Muscle layer of duodenum (tissue), 2 donors: ENCODE results near the gene PTPRG.

ENCODE experiments used
- H3K27ac ChIP-seq: one replicate; pipeline ENCODE4 v1.7.0; 2013; ENCODE audit warnings: mild to moderate bottlenecking, low read length
- H3K27me3 ChIP-seq: one replicate; pipeline ENCODE4 v1.7.0; 2013; ENCODE audit warnings: low read depth, mild to moderate bottlenecking, control low read depth, low read length
- H3K36me3 ChIP-seq, 2 donors: one replicate each; pipeline ENCODE4 v1.7.0; 2013; ENCODE audit warnings: low read length in 2 of 2, control low read depth in 1 of 2, mild to moderate bottlenecking in 1 of 2; ENCODE audit not compliant: insufficient read depth in 2 of 2, control insufficient read depth in 1 of 2
- H3K4me1 ChIP-seq, 2 donors: one replicate each; pipeline ENCODE4 v1.7.0; 2013; ENCODE audit warnings: low read length in 2 of 2, mild to moderate bottlenecking in 2 of 2, control low read depth in 1 of 2, moderate library complexity in 1 of 2; ENCODE audit not compliant: insufficient read depth in 2 of 2, control insufficient read depth in 1 of 2
- H3K4me3 ChIP-seq, 2 donors: one replicate each; pipeline ENCODE4 v1.7.0; 2013; ENCODE audit warnings: low read length in 2 of 2, low read depth in 1 of 2, mild to moderate bottlenecking in 1 of 2
- H3K9me3 ChIP-seq, 2 donors: one replicate each; pipeline ENCODE4 v1.7.0; 2013; ENCODE audit warnings: low read length in 2 of 2, control low read depth in 1 of 2, mild to moderate bottlenecking in 1 of 2; ENCODE audit not compliant: control insufficient read depth in 1 of 2
- donor health status: healthy.

Gene PTPRG

GRCh38 chr3:62122819-62123218, 561.4 kb downstream of the PTPRG start:
- no peaks in the 10 kb centered on the region for H3K27me3 ChIP-seq
- no peaks in the 10 kb centered on the region for H3K36me3 ChIP-seq
- H3K4me3 ChIP-seq, result no peak overlapping the region
- no peaks in the 10 kb centered on the region for H3K4me1 ChIP-seq
- H3K9me3 ChIP-seq, result peaks cover 4 to 7% of the 10 kb centered on the region in 2 donors
- no peak overlapping the region for H3K27ac ChIP-seq

GRCh38 chr3:62125380-62125779, 564.0 kb downstream of the PTPRG start:
- Histone ChIP-seq H3K27me3 (no peaks in the 10 kb centered on the region), H3K4me1 (no peaks in the 10 kb centered on the region), H3K36me3 (no peaks in the 10 kb centered on the region), H3K4me3 (no peak overlapping the region), H3K9me3 (peaks cover 4 to 7% of the 10 kb centered on the region in 2 donors), H3K27ac (no peak overlapping the region)

- H3K27me3 ChIP-seq, result no peaks in the 10 kb centered on the region
- H3K4me3 ChIP-seq, result no peak overlapping the region
- H3K27ac ChIP-seq, result no peak overlapping the region
- peaks cover 4 to 7% of the 10 kb centered on the region in 2 donors for H3K9me3 ChIP-seq
- no peaks in the 10 kb centered on the region for H3K36me3 ChIP-seq
- H3K4me1 ChIP-seq, result no peaks in the 10 kb centered on the region
Observed at GRCh38 chr3:62127116-62127515, 565.7 kb downstream of the PTPRG start.

- no peak overlapping the region for H3K27ac ChIP-seq
- H3K9me3 ChIP-seq, result peaks cover 1% of the 10 kb centered on the region in 2 donors
- H3K27me3 ChIP-seq, result no peaks in the 10 kb centered on the region
- no peak overlapping the region for H3K4me3 ChIP-seq
- no peaks in the 10 kb centered on the region for H3K36me3 ChIP-seq
- H3K4me1 ChIP-seq, result no peaks in the 10 kb centered on the region
Observed at GRCh38 chr3:62128051-62128450, 566.7 kb downstream of the PTPRG start.

GRCh38 chr3:62128681-62129080, 567.3 kb downstream of the PTPRG start:
- no peak overlapping the region for H3K27ac ChIP-seq
- no peaks in the 10 kb centered on the region for H3K4me1 ChIP-seq
- H3K4me3 ChIP-seq, result no peak overlapping the region
- no peaks in the 10 kb centered on the region for H3K9me3 ChIP-seq
- H3K27me3 ChIP-seq, result no peaks in the 10 kb centered on the region
- no peaks in the 10 kb centered on the region for H3K36me3 ChIP-seq

- Histone ChIP-seq H3K4me1 (peaks cover 0 to 6% of the 10 kb centered on the region in 2 donors), H3K9me3 (no peaks in the 10 kb centered on the region), H3K4me3 (no peak overlapping the region), H3K36me3 (no peaks in the 10 kb centered on the region), H3K27ac (no peak overlapping the region), H3K27me3 (no peaks in the 10 kb centered on the region)
Observed at GRCh38 chr3:62131050-62131449, 569.7 kb downstream of the PTPRG start.

- no peak overlapping the region for H3K4me3 ChIP-seq
- no peaks in the 10 kb centered on the region for H3K36me3 ChIP-seq
- H3K27me3 ChIP-seq, result no peaks in the 10 kb centered on the region
- no peaks in the 10 kb centered on the region for H3K9me3 ChIP-seq
- no peak overlapping the region for H3K27ac ChIP-seq
- peaks cover 0 to 6% of the 10 kb centered on the region in 2 donors for H3K4me1 ChIP-seq
Observed at GRCh38 chr3:62131620-62132019, 570.2 kb downstream of the PTPRG start.

GRCh38 chr3:62132027-62132602, 570.7 kb downstream of the PTPRG start:
- H3K27me3 ChIP-seq, result no peaks in the 10 kb centered on the region
- no peak overlapping the region for H3K4me3 ChIP-seq
- no peaks in the 10 kb centered on the region for H3K9me3 ChIP-seq
- H3K4me1 ChIP-seq, result peaks cover 0 to 6% of the 10 kb centered on the region in 2 donors
- no peak overlapping the region for H3K27ac ChIP-seq
- H3K36me3 ChIP-seq, result no peaks in the 10 kb centered on the region

GRCh38 chr3:62133015-62133414, 571.6 kb downstream of the PTPRG start:
- H3K4me3 ChIP-seq, result no peak overlapping the region
- no peaks in the 10 kb centered on the region for H3K9me3 ChIP-seq
- H3K27me3 ChIP-seq, result no peaks in the 10 kb centered on the region
- H3K36me3 ChIP-seq, result no peaks in the 10 kb centered on the region
- no peak overlapping the region for H3K27ac ChIP-seq
- H3K4me1 ChIP-seq, result peaks cover 0 to 6% of the 10 kb centered on the region in 2 donors

GRCh38 chr3:62134061-62134496, 572.7 kb downstream of the PTPRG start:
- H3K27me3 ChIP-seq, result no peaks in the 10 kb centered on the region
- H3K4me3 ChIP-seq, result no peak overlapping the region
- no peaks in the 10 kb centered on the region for H3K36me3 ChIP-seq
- H3K4me1 ChIP-seq, result peaks cover 0 to 6% of the 10 kb centered on the region in 2 donors
- no peaks in the 10 kb centered on the region for H3K9me3 ChIP-seq
- H3K27ac ChIP-seq, result no peak overlapping the region

- no peaks in the 10 kb centered on the region for H3K36me3 ChIP-seq
- H3K27ac ChIP-seq, result no peak overlapping the region
- H3K9me3 ChIP-seq, result no peaks in the 10 kb centered on the region
- peaks cover 0 to 6% of the 10 kb centered on the region in 2 donors for H3K4me1 ChIP-seq
- no peak overlapping the region for H3K4me3 ChIP-seq
- H3K27me3 ChIP-seq, result no peaks in the 10 kb centered on the region
Observed at GRCh38 chr3:62135741-62136140, 574.4 kb downstream of the PTPRG start.

- no peak overlapping the region for H3K4me3 ChIP-seq
- H3K27ac ChIP-seq, result no peak overlapping the region
- H3K36me3 ChIP-seq, result no peaks in the 10 kb centered on the region
- no peaks in the 10 kb centered on the region for H3K9me3 ChIP-seq
- no peaks in the 10 kb centered on the region for H3K4me1 ChIP-seq
- no peaks in the 10 kb centered on the region for H3K27me3 ChIP-seq
Observed at GRCh38 chr3:62139957-62140356, 578.6 kb downstream of the PTPRG start.
